Thymus (tissue), 11 donors: ENCODE measurements around the gene DNAJC10. TPM values are rescaled to one million over a fixed set of nuclear protein-coding genes. Genes with fewer than 3 reads are reported as not detected.

Experiments
- DNase-seq, 9 donors: peaks; one replicate each; pipeline ENCODE4 v3.0.0-alpha.2; 2013; ENCODE audit warnings: low spot score in 9 of 9, low read depth in 6 of 9, missing footprints in 1 of 9
- H3K27ac ChIP-seq, 2 donors: one replicate each; pipeline ENCODE4 v1.5.1; 2013; ENCODE audit warnings: control low read depth in 1 of 2, low read depth in 1 of 2, low read length in 1 of 2, mild to moderate bottlenecking in 1 of 2, moderate library complexity in 1 of 2
- H3K27me3 ChIP-seq, 2 donors: one replicate each; pipeline ENCODE4 v1.5.1; 2013; ENCODE audit warnings: low read length in 1 of 2; ENCODE audit not compliant: control insufficient read depth in 2 of 2, insufficient read depth in 1 of 2
- H3K36me3 ChIP-seq, 2 donors: one replicate each; pipeline ENCODE4 v1.5.1; 2013; ENCODE audit warnings: low read length in 1 of 2, mild to moderate bottlenecking in 1 of 2, moderate library complexity in 1 of 2; ENCODE audit not compliant: control insufficient read depth in 2 of 2, insufficient read depth in 2 of 2
- H3K4me1 ChIP-seq, 2 donors: one replicate each; pipeline ENCODE4 v1.5.1; 2013; ENCODE audit warnings: low read length in 2 of 2; ENCODE audit not compliant: control insufficient read depth in 2 of 2, insufficient read depth in 2 of 2
- H3K4me3 ChIP-seq, 2 donors: one replicate each; pipeline ENCODE4 v1.5.1; 2013; ENCODE audit warnings: low read length in 2 of 2, control low read depth in 1 of 2, mild to moderate bottlenecking in 1 of 2
- H3K9me3 ChIP-seq, 2 donors: one replicate each; pipeline ENCODE4 v1.5.1; 2013; ENCODE audit warnings: low read length in 1 of 2, mild to moderate bottlenecking in 1 of 2; ENCODE audit not compliant: control insufficient read depth in 2 of 2, insufficient read depth in 1 of 2
- WGBS: extraction: QIAGEN DNeasy Blood & Tissue Kit; methylation state at CpG from one replicate; pipeline ENCODE4 v1.1.7; 2013; 5-methylcytosine and 5-hydroxymethylcytosine counted together
- polyA plus RNA-seq: library from polyadenylated mRNA; stranded (reverse); fragments of 200-250 nt; gene quantifications from one replicate; pipeline ENCODE4 v1.2.3, GENCODE V29; 2013
- total RNA-seq: library from RNA; stranded (reverse); fragments of 120-200 nt; gene quantifications from one replicate; pipeline ENCODE4 v1.2.4, GENCODE V29; 2013
- donor health status: healthy.

The DNAJC10 gene
- total and polyA plus RNA-seq, 2 donors = 34.0 to 78.0 TPM

GRCh38 chr2:182784058-182784706, 68.1 kb downstream of the DNAJC10 start:
- no peaks in the 10 kb centered on the region for H3K4me1 ChIP-seq
- no peaks in the 10 kb centered on the region for H3K27me3 ChIP-seq
- H3K9me3 ChIP-seq = no peaks in the 10 kb centered on the region
- no peak overlapping the region for H3K4me3 ChIP-seq
- DNase-seq = no peak
- no peak overlapping the region for H3K27ac ChIP-seq
- 96% methylated on average over 4 of the region's 4 CpGs for WGBS
- peaks cover 0 to 4% of the 10 kb centered on the region in 2 donors for H3K36me3 ChIP-seq

GRCh38 chr2:182784777-182785176, 68.7 kb downstream of the DNAJC10 start:
- no peaks in the 10 kb centered on the region for H3K9me3 ChIP-seq
- H3K4me1 ChIP-seq = no peaks in the 10 kb centered on the region
- H3K27me3 ChIP-seq = no peaks in the 10 kb centered on the region
- peaks cover 0 to 4% of the 10 kb centered on the region in 2 donors for H3K36me3 ChIP-seq
- 99% methylated on average over 1 of the region's 1 CpG for WGBS
- H3K4me3 ChIP-seq = no peak overlapping the region
- peak in 8 of 9 donors; percentile 26 to 73 (median 42) for DNase-seq
- H3K27ac ChIP-seq = no peak overlapping the region

- Histone ChIP-seq H3K27me3 (no peaks in the 10 kb centered on the region), H3K27ac (no peak overlapping the region), H3K36me3 (no peaks in the 10 kb centered on the region), H3K9me3 (no peaks in the 10 kb centered on the region), H3K4me1 (no peaks in the 10 kb centered on the region), H3K4me3 (no peak overlapping the region)
- WGBS = 84% methylated on average over 2 of the region's 2 CpGs
- DNase-seq = no peak
These were observed 76.4 kb downstream of the DNAJC10 start for GRCh38 chr2:182792441-182792840.

GRCh38 chr2:182798736-182799135, 82.7 kb downstream of the DNAJC10 start:
- no peak for DNase-seq
- Histone ChIP-seq H3K4me1 (no peaks in the 10 kb centered on the region), H3K4me3 (no peak overlapping the region), H3K36me3 (no peaks in the 10 kb centered on the region), H3K27ac (no peak overlapping the region), H3K9me3 (no peaks in the 10 kb centered on the region), H3K27me3 (no peaks in the 10 kb centered on the region)
- 93% methylated on average over 2 of the region's 2 CpGs for WGBS

- H3K36me3 ChIP-seq = no peaks in the 10 kb centered on the region
- H3K4me3 ChIP-seq = no peak overlapping the region
- no peaks in the 10 kb centered on the region for H3K9me3 ChIP-seq
- WGBS = 94% methylated on average over 5 of the region's 5 CpGs
- H3K4me1 ChIP-seq = no peaks in the 10 kb centered on the region
- no peak overlapping the region for H3K27ac ChIP-seq
- H3K27me3 ChIP-seq = no peaks in the 10 kb centered on the region
- no peak for DNase-seq
These were observed 88.1 kb downstream of the DNAJC10 start for GRCh38 chr2:182804128-182804527.

- Histone ChIP-seq H3K4me1 (no peaks in the 10 kb centered on the region), H3K9me3 (no peaks in the 10 kb centered on the region), H3K4me3 (no peak overlapping the region), H3K27ac (no peak overlapping the region), H3K36me3 (no peaks in the 10 kb centered on the region), H3K27me3 (no peaks in the 10 kb centered on the region)
- no peak for DNase-seq
- 93% methylated on average over 3 of the region's 3 CpGs for WGBS
These were observed 91.3 kb downstream of the DNAJC10 start for GRCh38 chr2:182807319-182807718.

GRCh38 chr2:182810087-182810486, 94.0 kb downstream of the DNAJC10 start:
- H3K27ac ChIP-seq = no peak overlapping the region
- no peaks in the 10 kb centered on the region for H3K4me1 ChIP-seq
- DNase-seq = no peak
- 96% methylated on average over 3 of the region's 3 CpGs for WGBS
- H3K4me3 ChIP-seq = no peak overlapping the region
- peaks cover 0 to 2% of the 10 kb centered on the region in 2 donors for H3K27me3 ChIP-seq
- H3K9me3 ChIP-seq = no peaks in the 10 kb centered on the region
- no peaks in the 10 kb centered on the region for H3K36me3 ChIP-seq

- Histone ChIP-seq H3K4me1 (no peaks in the 10 kb centered on the region), H3K36me3 (no peaks in the 10 kb centered on the region), H3K4me3 (no peak overlapping the region), H3K9me3 (no peaks in the 10 kb centered on the region), H3K27ac (no peak overlapping the region), H3K27me3 (peaks cover 0 to 2% of the 10 kb centered on the region in 2 donors)
- no peak for DNase-seq
- WGBS = 86% methylated on average over 6 of the region's 6 CpGs
These were observed 98.3 kb downstream of the DNAJC10 start for GRCh38 chr2:182814380-182814779.

- DNase-seq = no peak
- Histone ChIP-seq H3K4me1 (no peaks in the 10 kb centered on the region), H3K4me3 (no peak overlapping the region), H3K27ac (no peak overlapping the region), H3K36me3 (no peaks in the 10 kb centered on the region), H3K27me3 (peaks cover 0 to 2% of the 10 kb centered on the region in 2 donors), H3K9me3 (no peaks in the 10 kb centered on the region)
- 96% methylated on average over 3 of the region's 3 CpGs for WGBS
These were observed 98.7 kb downstream of the DNAJC10 start for GRCh38 chr2:182814804-182815203.
